ENCODE results near the gene SLC5A9. TPM values are rescaled to one million over a fixed set of nuclear protein-coding genes. Genes with fewer than 3 reads are reported as not detected.

SLC5A9 gene
- total and polyA plus RNA-seq, 9 of the 15 experiments (the other 6 are each of a cell fraction or from before 2014, with no cell fraction given) = not detected

DNA sequence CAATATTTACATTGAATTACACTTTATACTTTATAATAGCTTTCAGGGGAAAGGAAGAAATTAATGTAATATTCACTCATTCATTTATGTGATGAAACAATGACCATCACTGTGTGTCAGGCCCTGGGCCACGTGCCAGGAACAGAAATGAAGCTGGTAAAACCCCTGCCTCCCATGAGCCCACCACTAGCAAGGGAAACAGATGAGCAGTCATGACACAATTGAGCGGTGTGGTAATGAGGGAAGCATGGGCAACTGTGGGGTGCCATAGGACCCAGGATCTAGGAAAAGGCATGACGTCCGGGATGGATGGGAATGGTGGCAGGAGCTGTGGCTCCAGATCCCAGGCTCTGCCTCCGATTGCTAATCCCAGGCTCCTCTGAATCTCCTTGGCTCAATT lies 17.0 kb upstream of the SLC5A9 start:
- no peaks in the 10 kb centered on the region for H3K4me1 ChIP-seq (replicated peaks in 1 of 2; ENCODE audit: control insufficient read depth in 2 of 2, insufficient read depth in 2 of 2, low read length in 2 of 2)
- ChIA-PET POLR2A (no interaction called here), CTCF (ENCODE audit: low intra/inter-chr PET ratio) (no interaction called here)
- no peak overlapping the region for H3K27ac ChIP-seq (ENCODE audit: extremely low read depth, low read depth, low read length)
- BruUV-seq (replicated peaks) = no TSS peak
- no peaks in the 10 kb centered on the region for H3K9me3 ChIP-seq (replicated peaks; ENCODE audit: control insufficient read depth, insufficient read depth, low read depth, low read length)
- DNase-seq (ENCODE audit: extremely low read depth in 1 of 4, low spot score in 3 of 4) (no peak), FAIRE-seq (no peak), ATAC-seq (no peak)
- H3K36me3 ChIP-seq (ENCODE audit: control insufficient read depth, insufficient read depth, low read length) = no peaks in the 10 kb centered on the region
- no peak overlapping the region for H3K4me2 ChIP-seq (ENCODE audit: insufficient read depth, low read length)
- intact Hi-C loops (cut with micrococcal nuclease) (loop anchor here (10.0 kb wide), 1 partner anchor 289 kb away; no protein-coding TSS in a partner anchor), in situ Hi-C loops (cut with MboI) (loop anchor here (25.0 kb wide), 1 partner anchor 443 kb away; no protein-coding TSS in a partner anchor)
- H2AFZ ChIP-seq (ENCODE audit: low read depth, low read length) = no peak overlapping the region
- TF ChIP-seq ELF4 (CRISPR knock-in tag; IDR thresholded peaks at IDR 0.05) = no peak
- TF ChIP-seq NR3C1 (CRISPR knock-in tag; IDR thresholded peaks at IDR 0.05) = no peak
- no peak for TF ChIP-seq KAT8 (IDR thresholded peaks at IDR 0.05; ENCODE audit: low read depth)
- no peak for TF ChIP-seq ZNF121 (CRISPR knock-in tag; conservative IDR thresholded peaks at IDR 0.05)
- TF ChIP-seq MYBL2 (IDR thresholded peaks at IDR 0.05; ENCODE audit: low read depth) = no peak
- TF ChIP-seq MYBL2 (CRISPR knock-in tag; IDR thresholded peaks at IDR 0.05; ENCODE audit: borderline replicate concordance) = no peak
- no peak for TF ChIP-seq ZNF146 (CRISPR knock-in tag; IDR thresholded peaks at IDR 0.05; ENCODE audit: unreplicated experiment)
- no peaks in the 10 kb centered on the region for H3K27me3 ChIP-seq (ENCODE audit: control insufficient read depth in 2 of 2, insufficient read depth in 2 of 2, low read length in 2 of 2)
- no peaks in the 10 kb centered on the region for H3K9me1 ChIP-seq (ENCODE audit: control insufficient read depth, insufficient read depth, low read length)
- 0% methylated on average over 5 of the region's 5 CpGs for WGBS (ENCODE audit: insufficient coverage, low coverage, missing lambda C conversion rate)
- no peaks in the 10 kb centered on the region for H3K79me2 ChIP-seq (ENCODE audit: control insufficient read depth, insufficient read depth, low read length)
- H3K9ac ChIP-seq (ENCODE audit: insufficient read depth in 1 of 2, low read depth in 2 of 2, low read length in 2 of 2) = no peak overlapping the region
- no peak overlapping the region for H3K4me3 ChIP-seq
- no peaks in the 10 kb centered on the region for H4K20me1 ChIP-seq (replicated peaks; ENCODE audit: control insufficient read depth, insufficient read depth, low read length)

DNA sequence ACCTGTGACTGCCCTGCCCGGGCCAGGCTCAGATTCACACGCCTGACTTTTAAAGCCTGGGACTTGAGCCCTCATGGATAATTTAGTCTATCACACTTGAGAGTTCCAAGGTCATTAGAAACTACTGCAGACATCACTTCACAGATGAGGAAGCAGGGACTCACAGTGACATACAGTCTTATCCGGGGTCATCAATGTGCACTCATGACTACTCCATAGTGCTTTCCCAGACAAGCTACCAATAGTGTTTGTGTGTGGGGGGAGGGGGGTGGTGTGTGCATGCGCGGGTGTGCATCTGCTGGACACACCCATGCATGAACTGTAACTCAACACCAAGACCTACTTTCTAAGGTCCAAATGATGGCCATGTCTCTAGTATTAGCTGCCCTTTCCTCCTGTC lies 16.1 kb upstream of the SLC5A9 start:
- CTCF ChIA-PET (ENCODE audit: low intra/inter-chr PET ratio) = no interaction called here
- no peak overlapping the region for H3K4me2 ChIP-seq (ENCODE audit: insufficient read depth, low read length)
- H3K9ac ChIP-seq (ENCODE audit: insufficient read depth in 1 of 2, low read depth in 2 of 2, low read length in 2 of 2) = no peak overlapping the region
- no peak overlapping the region for H2AFZ ChIP-seq (ENCODE audit: low read depth, low read length)
- FAIRE-seq (no peak), DNase-seq (ENCODE audit: extremely low read depth in 1 of 4, low spot score in 3 of 4) (no peak), ATAC-seq (no peak)
- no peaks in the 10 kb centered on the region for H3K9me3 ChIP-seq (replicated peaks; ENCODE audit: control insufficient read depth, insufficient read depth, low read depth, low read length)
- no peaks in the 10 kb centered on the region for H3K4me1 ChIP-seq (replicated peaks in 1 of 2; ENCODE audit: control insufficient read depth in 2 of 2, insufficient read depth in 2 of 2, low read length in 2 of 2)
- H3K27me3 ChIP-seq (ENCODE audit: control insufficient read depth in 2 of 2, insufficient read depth in 2 of 2, low read length in 2 of 2) = no peaks in the 10 kb centered on the region
- in situ Hi-C loops (cut with MboI) = loop anchor here (25.0 kb wide), 1 partner anchor 444 kb away; no protein-coding TSS in a partner anchor
- H3K79me2 ChIP-seq (ENCODE audit: control insufficient read depth, insufficient read depth, low read length) = no peaks in the 10 kb centered on the region
- WGBS (ENCODE audit: insufficient coverage, low coverage, missing lambda C conversion rate) = 1% methylated on average over 5 of the region's 5 CpGs
- no peaks in the 10 kb centered on the region for H3K36me3 ChIP-seq (ENCODE audit: control insufficient read depth, insufficient read depth, low read length)
- H3K9me1 ChIP-seq (ENCODE audit: control insufficient read depth, insufficient read depth, low read length) = no peaks in the 10 kb centered on the region
- intact Hi-C loops (cut with micrococcal nuclease) = loop anchor here (10.0 kb wide), 1 partner anchor 288 kb away; no protein-coding TSS in a partner anchor
- no peak overlapping the region for H3K27ac ChIP-seq (ENCODE audit: extremely low read depth, low read depth, low read length)
- BruUV-seq (replicated peaks) = no TSS peak
- POLR2A ChIA-PET = no interaction called here
- no peak overlapping the region for H3K4me3 ChIP-seq
- H4K20me1 ChIP-seq (replicated peaks; ENCODE audit: control insufficient read depth, insufficient read depth, low read length) = no peaks in the 10 kb centered on the region
- TF ChIP-seq XRCC3 (IDR thresholded peaks at IDR 0.05) (no peak), SMARCA4 (IDR thresholded peaks at IDR 0.05) (no peak), TCFL5 (CRISPR knock-in tag; conservative IDR thresholded peaks at IDR 0.05) (no peak), TCF7 (IDR thresholded peaks at IDR 0.05; ENCODE audit: borderline replicate concordance) (no peak), RFX5 (IDR thresholded peaks at IDR 0.05; ENCODE audit: low read depth, low read length) (no peak), KDM5B (IDR thresholded peaks at IDR 0.05; ENCODE audit: insufficient replicate concordance, low read depth, low read length) (no peak), ZSCAN29 (IDR thresholded peaks at IDR 0.05) (no peak), LEF1 (IDR thresholded peaks at IDR 0.05) (no peak)
- TF ChIP-seq, protein P1, sequence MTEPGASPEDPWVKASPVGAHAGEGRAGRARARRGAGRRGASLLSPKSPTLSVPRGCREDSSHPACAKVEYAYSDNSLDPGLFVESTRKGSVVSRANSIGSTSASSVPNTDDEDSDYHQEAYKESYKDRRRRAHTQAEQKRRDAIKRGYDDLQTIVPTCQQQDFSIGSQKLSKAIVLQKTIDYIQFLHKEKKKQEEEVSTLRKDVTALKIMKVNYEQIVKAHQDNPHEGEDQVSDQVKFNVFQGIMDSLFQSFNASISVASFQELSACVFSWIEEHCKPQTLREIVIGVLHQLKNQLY (CRISPR knock-in tag; conservative IDR thresholded peaks at IDR 0.05) = no peak
